Adrenal gland (tissue), 12 donors: ENCODE measurements around the gene GPR35. TPM values are rescaled to one million over a fixed set of nuclear protein-coding genes. Genes with fewer than 3 reads are reported as not detected.
"Not testable (repeated sequence)": the region's sequence is repeated elsewhere in the genome, so short reads cannot be mapped to it uniquely, and the experiment has no call there.

ENCODE experiments used
- DNase-seq, 7 donors: peaks; one replicate each; pipeline ENCODE4 v3.0.0-alpha.2; 2019 to 2020
- H3K27ac ChIP-seq, 5 donors: fragments of 200-600 bp; sonication (generic) in 4 of 5; 1 replicate in 3 of 5; 2 replicates in 2 of 5; pipeline versions ENCODE4 v1.5.1 to v1.8.0; 2016 to 2020; ENCODE audit warnings: mild to moderate bottlenecking in 1 of 5
- H3K27me3 ChIP-seq: fragments of 200-600 bp; 2 replicates; pipeline ENCODE4 v1.8.0; 2021
- H3K36me3 ChIP-seq, 2 donors: fragments of 200-600 bp; replicated peaks in 1 of 2; 1 replicate in 1 of 2; 2 replicates in 1 of 2; pipeline versions ENCODE4 v1.5.1 to v1.8.0; 2018 to 2022
- H3K4me1 ChIP-seq, 2 donors: fragments of 200-600 bp; replicated peaks in 1 of 2; 1 replicate in 1 of 2; 2 replicates in 1 of 2; pipeline versions ENCODE4 v1.5.1 to v1.8.0; 2018 to 2021
- H3K4me3 ChIP-seq, 4 donors: fragments of 200-600 bp; sonication (generic) in 3 of 4; one replicate each; pipeline ENCODE4 v1.5.1; 2016 to 2018
- H3K9me3 ChIP-seq, 3 donors: fragments of 200-600 bp; sonication (generic) in 1 of 3; replicated peaks in 1 of 3; 1 replicate in 2 of 3; 2 replicates in 1 of 3; pipeline versions ENCODE4 v1.5.1 to v1.8.0; 2016 to 2021
- POLR2A ChIP-seq, 2 donors: fragments of 450-650 bp; IDR thresholded peaks; one replicate each; pipeline ENCODE4 v1.6.1; 2017; ENCODE audit warnings: antibody characterized with exemption in 2 of 2, mild to moderate bottlenecking in 2 of 2, moderate library complexity in 1 of 2
- WGBS, 4 donors: extraction: QIAGEN DNeasy Blood & Tissue Kit in 2 of 4; methylation state at CpG; one replicate each; pipeline versions ENCODE4 v1.1.5 to v1.1.7; 2013 to 2017; 5-methylcytosine and 5-hydroxymethylcytosine counted together
- intact Hi-C, 2 donors: fragments of 100-400 bp; cut with DNase I; formaldehyde crosslinking; loops; one replicate each; pipeline versions ENCODE4 v1.14.1 to v1.15.0; 2022 to 2023
- polyA plus RNA-seq, 3 donors: library from polyadenylated mRNA; stranded (reverse); fragments of 200-250 nt in 2 of 3; fragments of 350-450 nt in 1 of 3; fragmentation: Illumina TruSeq in 1 of 3; extraction: RNeasy Lipid Tissue Mini Kit (QIAGEN cat#74804) in 1 of 3; gene quantifications; one replicate each; pipeline ENCODE4 v1.2.3, GENCODE V29; 2013 to 2014
- small RNA-seq, 2 donors: library from RNA; depleted of rRNA; stranded (forward); fragments of <200 nt; gene quantifications; one replicate each; pipeline ENCODE3, GENCODE V24; 2016
- total RNA-seq, 9 donors: library from RNA; depleted of rRNA in 4 of 9; stranded (reverse); fragments of >200 nt in 4 of 9; fragments of 120-200 nt in 1 of 9; fragmentation: NEBNext Ultra II Directional in 1 of 9; extraction: Animal tissue kit (Norgen Biotek cat#: 25700) in 1 of 9; gene quantifications; one replicate each; pipeline versions ENCODE4 v1.1.0 to v1.2.4, GENCODE V29; 2013 to 2023
- TF ChIP-seq, protein P1 (sequence below), 6 experiments: fragments of 450-650 bp in 4 of 6; fragments of 200-600 bp in 2 of 6; sonication (generic) in 1 of 6; IDR thresholded peaks; 1 replicate in 5 of 6; 2 replicates in 1 of 6; pipeline versions ENCODE4 v1.5.1 to v1.8.0; 2016 to 2021; ENCODE audit warnings: antibody characterized with exemption in 6 of 6, mild to moderate bottlenecking in 2 of 6, moderate library complexity in 1 of 6
- donor health status: healthy with polysubstance abuse.
- donor health status: Bipolar disorder and iron deficiency.
- donor health status: DM: yes; HTN: yes; CAD: no.
- donor health status: DM: no; HTN: no; CAD: no.
- donor health status: DM: no; HTN: no; CAD: no.
- donor health status: DM: yes; HTN: yes; CAD: no.

The GPR35 gene
- total and polyA plus RNA-seq, 12 donors, result 0.07 to 5.7 (median 1.0) TPM; not detected in 1

DNA sequence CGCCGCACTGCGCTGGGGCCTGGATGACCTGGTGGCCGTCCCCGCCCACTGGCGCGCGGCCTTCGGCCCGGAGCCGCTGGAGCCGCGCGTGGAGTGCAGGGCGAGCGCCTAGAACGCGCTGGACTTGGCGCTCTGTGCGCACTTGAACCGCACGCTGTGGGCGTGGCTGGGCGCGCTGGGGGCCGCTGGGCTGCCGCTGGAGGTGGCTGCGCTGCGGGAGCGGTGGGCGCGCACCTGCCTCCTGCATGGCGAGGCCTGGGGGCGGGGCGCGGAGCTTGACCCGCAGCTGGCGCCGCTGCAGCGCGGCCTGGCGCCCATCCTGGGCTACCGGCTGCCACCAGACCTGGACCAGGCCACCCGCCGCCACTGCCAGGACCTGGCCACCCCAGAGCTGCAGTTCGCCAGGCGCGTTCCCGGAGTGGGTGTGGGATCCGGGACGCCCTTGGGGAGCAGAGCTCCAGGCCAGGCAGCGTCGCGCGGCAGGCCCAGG lies 47.5 kb downstream of the GPR35 start:
- no peaks in the 10 kb centered on the region for H3K36me3 ChIP-seq
- H3K9me3 ChIP-seq, result no peaks in the 10 kb centered on the region
- H3K27ac ChIP-seq, result no peak overlapping the region
- DNase-seq, result no peak
- TF ChIP-seq, protein P1, sequence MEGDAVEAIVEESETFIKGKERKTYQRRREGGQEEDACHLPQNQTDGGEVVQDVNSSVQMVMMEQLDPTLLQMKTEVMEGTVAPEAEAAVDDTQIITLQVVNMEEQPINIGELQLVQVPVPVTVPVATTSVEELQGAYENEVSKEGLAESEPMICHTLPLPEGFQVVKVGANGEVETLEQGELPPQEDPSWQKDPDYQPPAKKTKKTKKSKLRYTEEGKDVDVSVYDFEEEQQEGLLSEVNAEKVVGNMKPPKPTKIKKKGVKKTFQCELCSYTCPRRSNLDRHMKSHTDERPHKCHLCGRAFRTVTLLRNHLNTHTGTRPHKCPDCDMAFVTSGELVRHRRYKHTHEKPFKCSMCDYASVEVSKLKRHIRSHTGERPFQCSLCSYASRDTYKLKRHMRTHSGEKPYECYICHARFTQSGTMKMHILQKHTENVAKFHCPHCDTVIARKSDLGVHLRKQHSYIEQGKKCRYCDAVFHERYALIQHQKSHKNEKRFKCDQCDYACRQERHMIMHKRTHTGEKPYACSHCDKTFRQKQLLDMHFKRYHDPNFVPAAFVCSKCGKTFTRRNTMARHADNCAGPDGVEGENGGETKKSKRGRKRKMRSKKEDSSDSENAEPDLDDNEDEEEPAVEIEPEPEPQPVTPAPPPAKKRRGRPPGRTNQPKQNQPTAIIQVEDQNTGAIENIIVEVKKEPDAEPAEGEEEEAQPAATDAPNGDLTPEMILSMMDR (IDR thresholded peaks at IDR 0.05), result no peak
- no peak for TF ChIP-seq POLR2A (IDR thresholded peaks at IDR 0.05)
- H3K27me3 ChIP-seq, result peaks cover 11% of the 10 kb centered on the region
- WGBS, 4 donors, result 5 to 9% (median 7%) methylated on average over 26 to 55 of the region's 55 CpGs; no CpG with 5 or more reads in 1 of the 4 donors
- H3K4me1 ChIP-seq, result no peaks in the 10 kb centered on the region
- intact Hi-C loops, result no loop called here
- no peak overlapping the region for H3K4me3 ChIP-seq

DNA sequence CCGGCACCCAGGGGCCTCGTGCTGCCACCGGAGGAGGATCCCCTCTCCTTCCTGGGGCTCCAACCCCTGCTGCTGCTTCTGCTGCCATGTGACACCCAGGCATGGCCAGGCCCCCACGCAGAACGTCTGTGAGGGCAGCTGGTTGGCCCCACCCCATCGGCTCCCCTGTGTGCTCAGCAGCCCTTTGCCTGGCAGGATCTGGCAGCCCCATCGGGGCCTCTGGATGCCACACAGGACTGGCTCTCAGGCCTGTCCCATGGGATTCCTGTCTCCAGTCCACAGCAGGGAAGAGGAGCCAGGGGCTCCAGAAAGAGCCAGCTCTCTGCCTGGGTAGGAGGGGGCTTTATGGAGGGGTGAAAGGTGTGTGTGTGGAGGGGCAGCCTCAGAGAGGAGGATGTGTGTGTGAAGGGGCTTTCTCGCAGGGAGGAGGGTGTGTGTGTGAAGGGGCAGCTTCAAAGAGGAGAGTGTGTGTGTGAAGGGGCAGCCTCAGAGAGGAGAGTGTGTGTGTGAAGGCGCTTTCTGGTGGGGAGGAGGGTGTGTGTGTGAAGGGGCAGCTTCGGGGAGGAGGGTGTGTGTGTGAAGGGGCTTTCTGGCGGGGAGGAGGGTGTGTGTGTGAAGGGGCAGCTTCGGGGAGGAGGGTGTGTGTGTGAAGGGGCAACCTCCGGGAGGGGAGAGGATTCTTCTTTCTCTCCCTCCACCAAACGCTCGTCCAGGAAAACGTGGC lies 49.3 kb downstream of the GPR35 start:
- H3K27ac ChIP-seq, H3K4me1 ChIP-seq, H3K4me3 ChIP-seq, H3K9me3 ChIP-seq, DNase-seq, intact Hi-C loops, H3K36me3 ChIP-seq: not testable (repeated sequence)
- 30 to 40% (median 36%) methylated on average over 5 to 12 of the region's 16 CpGs for WGBS, 4 donors
- peaks cover 11% of the 10 kb centered on the region for H3K27me3 ChIP-seq

DNA sequence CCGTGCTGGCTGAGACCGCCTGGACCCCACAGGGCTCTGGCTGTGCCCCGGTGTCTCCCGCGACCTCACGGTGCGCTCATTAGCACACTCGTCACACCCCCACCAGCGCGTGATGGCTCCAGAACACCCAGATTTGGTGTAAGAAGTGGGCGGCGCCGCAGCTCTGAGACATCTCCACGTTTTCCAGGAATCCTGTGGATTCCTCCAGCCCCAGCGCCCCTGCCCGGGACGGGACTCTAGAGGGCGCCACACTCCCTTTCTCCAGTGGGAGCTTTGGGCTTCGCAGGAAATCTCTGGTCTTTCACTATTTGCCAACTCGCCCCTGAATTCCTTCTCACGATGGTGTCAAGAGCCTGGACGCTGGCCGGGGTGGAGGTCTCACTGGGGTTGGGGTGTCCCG lies 50.1 kb downstream of the GPR35 start:
- intact Hi-C loops, H3K27ac ChIP-seq, H3K4me1 ChIP-seq, H3K9me3 ChIP-seq, H3K4me3 ChIP-seq, H3K36me3 ChIP-seq, DNase-seq: not testable (repeated sequence)
- peaks cover 11% of the 10 kb centered on the region for H3K27me3 ChIP-seq
- no CpG with 5 or more reads among the region's 24 CpGs for WGBS, 4 donors

DNA sequence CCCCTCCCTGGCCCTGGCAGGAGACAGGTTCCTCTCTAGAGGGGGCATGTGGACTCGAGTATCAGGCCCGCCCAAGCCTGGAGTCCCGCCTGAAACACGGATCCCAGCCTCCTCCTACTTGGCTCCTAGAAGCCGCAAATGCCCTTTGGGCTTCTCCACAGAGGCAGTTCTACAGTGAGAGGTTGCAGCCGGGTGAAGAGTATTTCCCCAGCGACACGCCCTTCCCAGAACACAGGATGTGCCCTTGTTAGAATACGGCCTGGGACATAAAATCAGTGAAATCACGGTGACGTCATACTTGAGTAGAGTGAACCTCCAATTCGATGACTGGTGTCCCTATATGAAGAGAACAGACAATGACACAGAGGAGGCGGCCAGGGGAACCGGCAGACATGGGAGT lies 52.8 kb downstream of the GPR35 start:
- H3K27me3 ChIP-seq, H3K4me3 ChIP-seq, H3K36me3 ChIP-seq, DNase-seq, intact Hi-C loops, H3K4me1 ChIP-seq, H3K9me3 ChIP-seq, H3K27ac ChIP-seq: not testable (repeated sequence)
- WGBS, 4 donors, result 70 to 80% (median 75%) methylated on average over 1 to 6 of the region's 14 CpGs; no CpG with 5 or more reads in 1 of the 4 donors

DNA sequence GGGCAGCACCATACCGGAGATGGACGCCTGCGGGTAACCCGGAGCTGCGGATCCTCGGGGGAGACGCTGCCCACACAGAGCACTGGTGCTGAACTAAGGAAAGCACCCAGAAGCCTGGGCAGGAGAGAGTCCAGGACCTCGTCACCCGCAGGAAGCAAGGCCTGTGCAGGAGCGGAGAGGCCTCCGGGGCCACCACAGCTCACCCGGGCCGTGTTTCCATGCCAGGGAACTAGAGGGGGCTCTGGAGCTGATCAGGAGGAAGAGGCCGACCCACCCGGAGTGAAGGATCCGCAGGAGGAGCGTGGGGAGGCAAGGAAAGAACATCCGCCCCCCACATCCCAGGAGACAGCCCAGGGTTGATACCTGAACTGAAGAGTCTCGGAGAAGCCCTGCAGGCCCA lies 53.6 kb downstream of the GPR35 start:
- WGBS, 4 donors, result no CpG with 5 or more reads among the region's 19 CpGs
- H3K36me3 ChIP-seq, result not testable (repeated sequence)

DNA sequence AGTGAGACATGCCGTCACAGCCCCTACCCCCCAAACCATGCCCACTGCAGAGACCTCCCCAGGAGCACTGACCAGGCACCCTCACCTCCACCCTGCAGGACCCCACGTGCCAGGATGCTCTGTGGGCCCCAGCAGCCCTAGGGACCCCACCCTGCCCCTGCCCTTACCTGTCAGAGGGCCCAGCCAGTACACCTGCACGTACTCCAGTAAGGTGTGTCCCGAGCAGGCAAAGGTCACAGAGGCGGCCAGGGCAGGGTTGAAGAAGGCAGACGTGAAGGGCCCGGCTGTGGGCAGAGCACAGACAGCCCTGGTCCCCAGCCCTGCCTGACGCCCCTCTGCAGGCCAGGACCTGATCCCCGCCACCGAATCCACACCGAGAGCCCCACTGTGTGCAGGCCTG lies 54.9 kb downstream of the GPR35 start:
- DNase-seq, H3K4me3 ChIP-seq, H3K36me3 ChIP-seq, H3K4me1 ChIP-seq, H3K9me3 ChIP-seq, H3K27me3 ChIP-seq, intact Hi-C loops, H3K27ac ChIP-seq: not testable (repeated sequence)
- WGBS, 4 donors, result 24 to 71% (median 30%) methylated on average over 1 to 2 of the region's 11 CpGs; no CpG with 5 or more reads in 1 of the 4 donors

More for the DNA sequence above, 53.6 kb downstream of the GPR35 start:
- H3K9me3 ChIP-seq, H3K4me3 ChIP-seq, intact Hi-C loops, H3K27me3 ChIP-seq, H3K27ac ChIP-seq, H3K4me1 ChIP-seq, DNase-seq: not testable (repeated sequence)

Small RNAs within 50 kb of the gene (small RNA-seq; reads per million reads assigned to genes)
- gene AC011298.3, result 0 reads per million in 2 donors

Other genes starting within 250 kb of the GPR35 start
- 100 to 1,000 TPM in 7 of 9 donors, 10 to 100 TPM in 2; 11.8 to 202 (median 142) TPM for gene GPC1, start 189.8 kb upstream of the GPR35 start, total RNA-seq
- gene GPC1, start 189.8 kb upstream of the GPR35 start, polyA plus RNA-seq, result 10 to 100 TPM; 13.4 to 97.6 (median 70.9) TPM
- gene ANKMY1, start 67.5 kb upstream of the GPR35 start, total RNA-seq, result 10 to 100 TPM in 6 of 9 donors, 1 to 10 TPM in 3; 7.2 to 20.3 (median 12.0) TPM
- 10 to 100 TPM in 2 of 3 donors, 1 to 10 TPM in 1; 8.1 to 31.7 (median 10.0) TPM for gene ANKMY1, start 67.5 kb upstream of the GPR35 start, polyA plus RNA-seq
- 10 to 100 TPM in 4 of 9 donors, 1 to 10 TPM in 5; 4.9 to 22.2 (median 8.3) TPM for gene DUSP28, start 65.1 kb upstream of the GPR35 start, total RNA-seq
- gene DUSP28, start 65.1 kb upstream of the GPR35 start, polyA plus RNA-seq, result 10 to 100 TPM in 1 of 3 donors, 1 to 10 TPM in 2; 7.2 to 14.5 (median 8.8) TPM
- gene RNPEPL1, start 57.0 kb upstream of the GPR35 start, total RNA-seq, result 10 to 100 TPM; 13.5 to 93.3 (median 58.9) TPM
- gene RNPEPL1, start 57.0 kb upstream of the GPR35 start, polyA plus RNA-seq, result 100 to 1,000 TPM in 2 of 3 donors, 1 to 10 TPM in 1; 5.1 to 259 (median 110) TPM
- gene CAPN10, start 38.7 kb upstream of the GPR35 start, total RNA-seq, result 10 to 100 TPM; 17.3 to 41.8 (median 25.0) TPM
- gene CAPN10, start 38.7 kb upstream of the GPR35 start, polyA plus RNA-seq, result 100 to 1,000 TPM in 2 of 3 donors, 1 to 10 TPM in 1; 4.7 to 158 (median 102) TPM
- not detected for gene AQP12B, start 57.4 kb downstream of the GPR35 start, total RNA-seq
- under 1 TPM in 2 of 3 donors, not detected in 1; 0.07 to 0.48 TPM for gene AQP12B, start 57.4 kb downstream of the GPR35 start, polyA plus RNA-seq
- not detected for gene AQP12A, start 66.4 kb downstream of the GPR35 start, total RNA-seq
- gene AQP12A, start 66.4 kb downstream of the GPR35 start, polyA plus RNA-seq, result not detected
- 10 to 100 TPM in 4 of 9 donors, 1 to 10 TPM in 2, under 1 TPM in 3; 0.35 to 51.3 (median 2.7) TPM for gene KIF1A, start 194.7 kb downstream of the GPR35 start, total RNA-seq
- gene KIF1A, start 194.7 kb downstream of the GPR35 start, polyA plus RNA-seq, result 100 to 1,000 TPM in 1 of 3 donors, 10 to 100 TPM in 2; 11.0 to 106 (median 16.1) TPM
- 1 to 10 TPM in 1 of 9 donors, under 1 TPM in 5, not detected in 3; 0.14 to 1.2 (median 0.78) TPM for gene AGXT, start 243.3 kb downstream of the GPR35 start, total RNA-seq
- gene AGXT, start 243.3 kb downstream of the GPR35 start, polyA plus RNA-seq, result under 1 TPM; 0.16 to 0.47 (median 0.26) TPM